Fibroblast of gingiva (primary cell): ENCODE data around the gene SH3RF2.
A peak's percentile ranks its signal among the peaks of the same experiment; 100 is the strongest.
"Not testable (repeated sequence)": the region's sequence is repeated elsewhere in the genome, so short reads cannot be mapped to it uniquely, and the experiment has no call there.

ENCODE experiments used
- DNase-seq: peaks from one replicate; pipeline ENCODE4 v3.0.0-alpha.2; 2011; ENCODE audit warnings: low read depth

SH3RF2 gene

DNA sequence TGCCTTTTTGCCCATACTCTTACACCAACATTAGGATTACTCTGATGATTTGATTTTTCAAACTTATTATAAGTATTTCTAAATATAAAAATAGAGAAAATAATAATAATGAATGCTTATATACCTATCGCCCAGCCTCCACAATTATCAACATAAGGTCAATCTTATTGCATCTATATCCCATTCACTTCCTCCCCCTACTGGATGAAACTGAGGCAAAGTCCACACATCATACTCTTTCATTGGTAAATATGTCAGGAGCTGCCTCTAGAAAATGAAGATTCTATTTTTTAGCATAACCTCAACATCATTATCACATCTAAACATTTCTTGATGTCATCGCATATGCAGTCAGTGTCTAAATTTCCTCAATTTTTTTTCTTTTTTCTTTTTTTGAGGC lies 44.3 kb downstream of the SH3RF2 start:
- DNase-seq = no peak

DNA sequence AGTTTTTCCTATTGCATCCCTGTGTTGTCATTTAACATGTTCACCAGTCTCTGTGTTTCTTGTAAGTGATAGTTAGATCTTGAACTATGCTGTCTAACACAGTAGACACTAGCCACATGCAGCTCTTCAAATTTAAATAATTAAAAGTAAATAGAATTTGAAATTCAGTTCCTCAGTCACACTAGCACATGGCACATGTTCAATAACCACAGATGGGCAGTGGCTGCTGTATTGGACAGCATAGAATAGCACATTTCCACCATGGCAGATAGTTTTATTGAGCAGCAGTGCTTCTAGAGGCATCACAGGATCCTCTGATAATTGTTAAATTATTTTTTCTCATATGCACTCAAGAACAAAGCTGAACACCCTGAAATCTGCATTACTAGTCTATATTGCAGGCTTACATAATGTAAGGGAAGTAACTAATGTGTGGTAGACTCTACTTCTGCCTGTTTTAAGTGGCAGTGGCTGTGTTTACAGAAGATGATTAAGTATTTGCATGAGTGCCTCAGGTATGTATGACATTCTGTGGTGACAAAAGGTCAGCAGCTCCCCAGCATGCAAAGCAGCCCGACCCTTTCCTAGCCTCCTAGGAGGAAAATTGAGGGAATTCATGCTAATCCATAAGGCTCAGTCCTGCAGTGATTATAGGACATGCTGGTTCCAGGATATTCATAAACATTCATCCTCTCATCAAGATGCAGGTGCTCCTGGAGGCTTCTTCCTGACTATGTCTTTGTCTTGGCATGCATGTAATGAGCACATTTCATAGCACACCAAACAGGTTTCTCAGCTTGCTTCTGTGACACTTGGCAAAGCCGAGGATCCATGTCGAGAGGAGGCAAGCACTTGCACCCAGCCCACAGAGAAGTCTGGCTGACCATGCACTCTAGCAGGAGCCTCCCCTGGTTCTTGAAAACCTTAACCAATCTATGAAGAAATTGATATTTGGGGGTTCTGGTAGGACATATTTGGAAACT lies 45.5 kb downstream of the SH3RF2 start:
- DNase-seq = no peak

DNA sequence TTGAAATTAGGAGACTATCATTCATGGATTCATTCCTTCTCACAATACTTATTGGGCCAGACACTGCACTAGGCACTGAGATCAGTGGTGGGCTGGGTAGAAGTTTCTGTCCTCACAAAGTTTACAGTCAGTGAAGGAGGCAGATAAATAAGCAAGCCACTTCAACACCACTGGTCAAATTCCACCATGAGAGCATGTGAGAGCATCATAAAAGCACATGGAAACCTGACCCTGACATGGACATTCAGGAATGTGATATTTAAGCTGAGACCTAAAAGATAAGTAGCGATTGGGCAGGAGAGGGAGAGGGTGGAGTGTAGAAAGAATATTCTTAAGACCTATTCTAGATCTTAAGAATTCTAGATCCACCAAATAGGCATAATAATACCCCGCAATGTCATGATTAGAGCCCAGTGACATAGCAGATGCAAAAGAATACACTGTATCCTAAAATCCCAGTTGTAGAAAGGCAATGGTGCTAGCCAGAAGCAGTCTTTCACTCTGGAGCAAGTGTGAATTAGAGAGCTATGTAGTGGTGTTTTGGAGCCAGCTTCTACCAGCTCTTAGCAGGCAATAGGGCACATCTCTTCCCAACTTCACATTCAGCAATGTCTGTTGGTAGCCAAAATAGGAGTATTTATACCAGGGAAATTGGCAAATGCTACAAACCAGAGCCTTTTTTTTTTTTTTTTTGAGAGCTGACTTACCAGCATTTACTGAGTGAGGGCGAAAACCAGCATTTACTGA lies 46.4 kb downstream of the SH3RF2 start:
- no peak for DNase-seq

DNA sequence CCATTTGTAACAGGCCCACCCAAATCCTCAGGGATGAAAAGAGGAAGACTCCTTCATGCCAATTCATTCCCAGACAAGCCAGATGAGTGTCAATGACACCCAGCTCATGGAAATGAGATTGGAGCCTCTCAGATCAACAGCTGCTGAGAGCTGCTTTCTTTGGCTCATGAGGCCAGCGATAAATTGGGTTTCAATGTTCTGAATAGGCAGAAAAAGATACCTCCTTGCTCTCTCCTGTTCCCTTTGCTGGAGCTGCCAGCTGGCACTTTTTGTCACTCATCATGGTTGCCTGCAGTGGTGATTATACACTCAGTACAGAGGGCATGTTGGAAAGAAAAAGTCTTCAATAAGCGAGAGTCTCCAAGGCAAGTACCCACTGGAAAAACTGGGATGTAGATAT lies 47.1 kb downstream of the SH3RF2 start:
- DNase-seq = no peak

DNA sequence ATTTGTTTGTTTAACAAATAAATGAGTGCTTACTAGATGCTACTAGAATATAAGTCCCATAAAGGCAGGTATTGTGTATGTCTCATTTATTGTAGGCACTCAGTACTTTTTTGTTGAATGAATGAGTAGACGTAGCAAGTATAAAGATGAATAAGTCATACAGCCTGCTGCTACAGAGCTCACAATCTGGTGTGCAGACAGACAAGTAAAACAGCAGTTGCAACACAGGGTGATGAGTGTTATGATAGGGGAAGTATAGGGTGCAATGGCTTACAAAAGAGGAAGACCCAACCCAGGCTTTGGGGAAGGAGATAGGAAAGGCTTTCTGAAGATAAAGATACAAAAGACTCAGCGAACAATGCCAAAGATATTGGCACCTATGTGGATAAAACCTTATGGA lies 47.7 kb downstream of the SH3RF2 start:
- DNase-seq = no peak

DNA sequence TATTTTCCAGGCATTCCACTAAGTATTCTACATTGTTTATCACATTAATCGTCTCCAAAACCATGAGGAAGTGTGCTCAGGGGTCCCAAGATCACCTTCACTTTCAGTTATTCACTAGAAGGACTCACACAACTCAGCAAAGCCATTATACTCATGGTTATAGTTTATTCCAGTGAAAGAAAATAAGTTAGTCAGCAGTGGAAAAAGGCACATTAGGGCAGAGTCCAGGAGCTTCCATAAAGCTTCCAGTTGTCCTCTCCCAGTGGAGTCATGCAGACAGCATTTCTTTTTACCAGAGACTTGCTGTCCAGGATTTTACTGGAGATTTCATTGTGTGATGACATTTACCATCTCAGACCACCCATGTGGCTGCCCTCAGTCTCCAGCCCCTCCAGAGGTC lies 51.5 kb downstream of the SH3RF2 start:
- DNase-seq = no peak

DNA sequence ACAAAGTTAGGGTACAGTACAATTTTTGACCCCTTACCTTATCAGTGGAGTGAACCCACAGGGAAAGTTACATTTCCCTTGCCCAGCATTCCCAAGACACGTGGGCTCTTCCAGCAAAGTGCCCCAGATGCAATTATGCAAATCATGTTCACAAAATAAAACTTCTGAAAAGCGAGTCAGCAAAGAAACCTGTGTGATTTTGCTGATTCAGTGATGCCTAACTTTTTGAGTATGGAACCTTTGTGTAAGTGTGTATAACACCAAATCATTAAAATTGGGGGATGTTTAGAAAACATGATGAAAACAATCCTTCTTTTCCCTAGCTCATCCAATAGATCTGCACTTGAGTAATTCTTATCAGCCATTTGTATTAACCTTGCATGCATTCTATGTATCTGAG lies 52.6 kb downstream of the SH3RF2 start:
- no peak for DNase-seq

DNA sequence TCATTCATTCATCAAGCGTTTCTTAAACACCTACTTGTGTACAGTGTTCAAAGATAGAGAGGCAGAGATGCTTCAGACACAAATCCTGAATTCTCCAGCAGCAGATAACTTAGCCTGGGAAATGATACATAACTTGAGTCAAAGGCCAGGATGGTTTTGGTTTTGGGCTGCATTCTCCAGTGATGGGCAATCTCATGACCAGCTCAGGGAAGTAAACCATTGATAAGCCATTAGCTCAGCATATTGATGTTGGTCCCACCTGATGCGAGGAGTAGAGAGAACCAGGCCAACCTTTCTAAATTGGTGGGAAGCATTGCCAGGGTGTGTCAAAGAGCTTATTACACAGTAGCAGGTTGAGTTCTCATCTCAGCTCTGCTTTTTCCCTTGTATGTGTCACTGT lies 53.0 kb downstream of the SH3RF2 start:
- no peak for DNase-seq

DNA sequence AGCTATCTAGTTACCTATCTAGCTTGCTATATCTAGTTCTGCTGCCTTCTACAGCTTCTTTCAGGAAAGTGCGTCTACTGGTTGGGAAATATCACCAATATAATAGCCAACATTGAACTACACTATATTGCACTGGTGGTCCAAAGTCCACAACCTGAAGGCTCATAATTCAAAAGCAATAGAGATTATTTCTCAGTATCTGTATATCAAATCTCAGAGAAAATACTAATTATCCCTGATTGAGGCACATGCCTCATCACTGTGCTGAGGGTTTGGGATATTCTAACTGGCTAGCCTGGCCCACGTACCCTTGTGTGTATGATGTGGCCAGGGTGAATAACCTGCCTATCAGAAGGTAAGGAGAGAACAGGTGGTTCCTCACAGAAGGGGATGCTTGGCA lies 53.8 kb downstream of the SH3RF2 start:
- no peak for DNase-seq

DNA sequence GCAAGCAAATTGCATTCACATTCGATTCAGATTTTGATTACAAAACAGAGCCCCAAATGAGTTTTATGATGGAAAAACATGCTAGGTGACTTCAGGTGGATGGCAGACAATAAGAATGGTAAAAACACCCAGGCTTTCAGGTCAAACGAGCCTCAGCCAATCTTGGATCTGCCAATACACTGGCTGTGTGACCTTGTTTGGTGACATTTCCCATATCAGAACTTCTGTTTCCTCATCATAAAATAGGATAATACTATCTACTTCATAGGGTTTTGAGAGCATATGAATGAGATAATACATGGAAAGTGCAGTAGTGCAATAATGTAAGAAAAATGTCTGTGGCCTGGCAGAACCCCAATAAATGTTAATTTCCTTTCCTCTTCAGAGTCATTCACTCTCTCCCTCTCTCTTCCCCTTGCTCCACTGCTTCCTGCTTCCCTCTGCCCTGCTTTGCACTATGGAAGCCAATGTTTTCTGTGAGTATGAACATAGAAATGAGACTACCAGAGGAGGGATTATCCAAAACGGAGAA lies 54.7 kb downstream of the SH3RF2 start:
- peak; percentile 25 for DNase-seq

DNA sequence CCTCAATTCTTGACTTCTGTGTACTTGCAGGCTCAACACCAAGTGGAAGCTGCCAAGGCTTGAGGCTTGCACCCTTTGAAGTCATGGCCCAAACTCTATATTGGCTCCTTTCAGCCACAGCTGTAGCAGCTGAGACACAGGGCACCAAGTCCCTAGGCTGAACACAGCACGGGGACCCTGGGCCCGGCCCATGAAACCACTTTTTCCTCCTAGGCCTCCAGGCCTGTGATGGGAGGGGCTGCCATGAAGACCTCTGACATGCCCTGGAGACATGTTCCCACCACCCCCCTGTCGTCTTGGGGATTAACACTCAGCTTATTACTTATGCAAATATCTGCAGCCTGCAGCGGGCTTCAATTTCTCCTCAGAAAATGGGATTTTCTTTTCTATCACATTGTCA lies 57.2 kb downstream of the SH3RF2 start:
- not testable (repeated sequence) for DNase-seq

DNA sequence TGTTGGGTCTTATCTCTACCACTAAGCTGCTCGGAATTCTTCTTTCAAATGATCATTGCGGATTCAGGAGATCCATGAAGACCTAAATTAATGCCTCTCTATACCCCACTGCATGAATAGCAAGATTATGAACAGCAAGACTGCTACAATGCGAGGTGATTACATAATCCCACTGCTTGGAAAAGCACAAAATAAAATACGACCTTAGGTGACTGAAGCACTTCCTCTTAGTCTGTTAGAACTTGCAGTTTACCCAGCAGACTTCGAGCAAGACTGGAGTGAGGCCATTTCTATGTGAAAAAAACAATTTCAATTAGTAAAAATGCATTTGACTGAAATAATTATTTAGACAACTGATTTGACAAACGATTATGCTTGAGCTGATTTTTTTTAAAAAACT lies 59.8 kb downstream of the SH3RF2 start:
- no peak for DNase-seq

DNA sequence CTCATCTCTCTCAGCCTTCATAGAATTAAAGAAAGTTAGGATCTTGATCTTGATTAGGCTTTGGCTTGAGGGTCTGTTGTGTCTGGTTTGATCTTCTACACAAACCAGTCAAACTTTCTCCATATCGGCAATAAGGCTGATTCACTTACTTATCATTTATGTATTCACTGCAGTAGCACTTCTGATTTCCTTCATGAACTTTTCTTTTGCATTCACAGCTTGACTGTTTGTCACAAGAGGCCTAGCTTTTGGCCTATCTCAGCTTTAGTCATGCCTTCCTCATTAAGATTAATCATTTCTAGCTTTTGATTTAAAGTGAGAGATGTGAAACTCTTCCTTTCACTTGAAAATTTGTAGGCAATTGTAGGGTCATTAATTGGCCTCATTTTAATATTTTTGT lies 62.8 kb downstream of the SH3RF2 start:
- no peak for DNase-seq

DNA sequence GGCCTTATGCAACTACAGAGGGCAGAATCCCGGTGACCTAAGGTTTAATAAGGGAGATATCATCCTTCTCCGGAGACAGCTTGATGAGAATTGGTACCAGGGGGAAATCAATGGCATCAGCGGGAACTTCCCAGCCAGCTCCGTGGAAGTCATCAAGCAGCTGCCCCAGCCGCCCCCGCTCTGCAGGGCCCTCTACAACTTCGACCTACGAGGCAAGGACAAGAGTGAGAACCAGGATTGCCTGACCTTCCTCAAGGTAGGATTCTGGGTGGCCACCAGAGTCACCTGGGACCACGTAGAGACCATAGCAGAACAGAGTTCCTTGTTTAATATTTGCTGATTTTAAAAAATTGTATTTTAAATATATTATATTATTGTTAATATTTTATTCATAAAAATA lies 63.7 kb downstream of the SH3RF2 start:
- no peak for DNase-seq

DNA sequence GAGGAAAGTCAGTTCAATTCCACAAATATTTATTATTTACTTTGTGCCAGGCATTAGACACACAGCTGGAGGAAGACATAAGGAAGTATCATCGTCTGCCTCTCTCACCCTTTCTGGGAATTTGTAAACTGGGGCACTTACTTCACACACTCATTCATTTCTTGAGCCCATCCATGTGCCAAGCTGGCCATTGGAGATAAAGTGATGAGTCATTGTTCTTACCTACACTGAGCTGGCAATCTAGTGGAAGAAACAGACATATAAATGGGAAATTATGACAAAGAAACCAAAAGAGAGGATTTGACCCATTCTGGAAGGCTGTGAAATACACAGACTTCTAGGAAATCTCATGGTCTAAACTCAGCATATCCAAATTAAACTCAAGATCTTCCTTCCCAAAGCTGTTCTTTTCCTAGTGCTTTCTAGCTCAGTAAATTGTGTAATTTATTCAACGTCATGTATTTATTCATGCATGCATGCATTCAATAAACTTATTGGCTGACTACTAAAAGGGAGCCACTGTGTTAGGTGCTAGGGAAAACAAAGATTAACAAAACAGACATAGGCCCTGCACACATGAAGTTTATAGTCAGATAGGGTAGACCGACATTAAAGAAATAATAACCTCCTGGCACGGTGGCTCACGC lies 65.3 kb downstream of the SH3RF2 start:
- no peak for DNase-seq

DNA sequence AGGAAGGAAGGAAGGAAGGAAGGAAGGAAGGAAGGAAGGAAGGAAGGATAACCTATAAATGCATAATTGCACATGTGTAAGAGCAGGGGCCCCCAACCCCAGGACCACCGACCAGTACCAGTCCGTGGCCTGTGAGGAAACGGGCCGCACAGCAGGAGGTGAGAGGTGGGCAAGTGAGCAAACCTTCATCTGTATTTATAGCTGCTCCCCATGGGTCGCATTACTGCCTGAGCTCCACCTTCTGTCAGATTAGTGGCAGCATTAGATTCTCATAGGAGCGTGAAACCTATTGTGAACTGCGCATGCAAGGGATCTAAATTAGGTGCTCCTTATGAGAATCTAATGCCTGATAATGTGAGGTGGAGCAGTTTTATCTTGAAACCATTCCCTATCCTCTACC lies 66.1 kb downstream of the SH3RF2 start:
- DNase-seq = no peak

DNA sequence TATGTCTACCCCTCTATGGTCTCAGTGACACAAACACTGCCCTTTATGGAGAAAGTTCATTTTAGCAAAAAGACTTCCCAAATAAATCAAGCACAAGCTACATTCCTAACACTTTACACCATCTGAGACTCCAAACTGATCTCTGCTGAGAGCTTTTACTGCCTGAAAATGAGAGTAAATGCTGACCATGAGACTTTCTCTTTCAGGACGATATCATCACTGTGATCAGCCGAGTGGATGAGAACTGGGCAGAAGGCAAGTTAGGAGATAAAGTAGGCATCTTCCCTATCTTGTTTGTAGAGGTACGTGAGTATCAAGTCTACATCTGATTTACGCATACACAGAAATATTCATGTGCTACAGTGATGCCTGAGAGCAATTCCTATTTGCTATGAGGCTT lies 67.5 kb downstream of the SH3RF2 start:
- DNase-seq = no peak

DNA sequence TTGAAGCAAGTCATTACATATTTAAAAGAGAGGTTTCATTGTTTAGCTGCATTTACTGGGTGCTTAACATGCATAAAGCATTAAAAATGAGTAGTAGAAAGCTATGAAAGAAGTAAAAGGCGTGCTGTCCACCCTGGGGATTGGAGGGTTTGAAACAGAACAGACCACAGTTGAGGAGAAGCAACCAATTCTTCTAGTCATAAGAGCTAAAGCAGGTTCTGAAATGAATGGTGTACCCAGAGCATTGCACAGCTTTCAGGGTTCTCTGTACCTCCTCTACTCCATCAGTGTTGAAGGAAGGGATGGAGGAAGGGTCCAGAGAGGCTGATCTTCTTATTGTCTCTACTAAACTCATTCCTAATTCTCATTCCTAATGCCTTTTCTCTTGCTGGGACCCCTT lies 68.9 kb downstream of the SH3RF2 start:
- DNase-seq = no peak

DNA sequence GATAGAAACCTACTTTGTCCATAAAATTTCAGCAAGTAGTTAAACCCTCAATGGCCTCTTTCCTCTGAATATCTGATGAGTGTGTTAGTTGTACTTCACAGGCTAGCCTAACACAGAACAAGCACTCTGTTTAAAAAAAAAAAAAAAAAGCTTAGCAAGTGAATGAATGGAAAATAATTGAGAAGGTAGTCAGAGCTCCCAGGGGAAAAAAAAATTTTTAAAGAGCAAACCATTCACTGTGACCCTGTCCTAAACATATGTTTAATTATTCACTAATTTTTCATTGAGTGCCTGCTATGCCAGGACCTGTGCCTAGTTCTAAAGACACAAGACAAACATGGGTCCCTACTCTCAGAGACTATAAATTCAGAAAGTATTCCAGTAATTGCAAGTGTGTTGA lies 69.3 kb downstream of the SH3RF2 start:
- no peak for DNase-seq

DNA sequence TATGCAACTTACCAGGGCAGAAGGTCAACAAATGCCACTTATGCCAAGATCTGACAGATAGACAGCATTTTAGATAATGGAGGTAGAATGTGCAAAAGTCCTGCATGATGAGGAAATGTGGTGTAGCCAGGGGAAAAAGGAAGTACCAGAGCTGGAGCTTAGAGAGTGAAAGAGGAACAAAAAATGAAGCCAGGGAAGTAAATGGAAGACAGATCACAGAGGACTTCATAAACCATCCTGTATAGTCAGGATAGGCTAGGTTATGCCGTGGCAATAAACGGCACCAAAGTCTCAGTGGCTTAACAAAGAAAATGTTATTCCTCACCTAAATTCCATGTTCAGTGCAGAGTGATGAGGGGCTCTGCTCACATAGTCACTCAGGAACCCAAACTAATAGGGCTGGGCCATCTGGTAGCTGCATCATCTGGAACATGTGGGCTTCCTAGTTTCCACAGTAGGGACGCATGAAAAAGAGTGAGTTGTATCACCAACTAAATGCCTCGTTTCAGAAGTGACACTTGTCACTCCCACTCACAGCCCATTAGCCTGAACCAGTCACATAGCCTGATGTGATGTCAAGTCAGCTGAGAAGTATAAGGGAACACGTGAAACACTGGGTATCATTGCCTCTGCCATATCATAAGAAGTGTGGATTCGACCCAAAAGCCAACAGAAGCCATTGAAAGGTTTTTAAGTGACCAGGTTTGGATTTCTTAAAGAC lies 70.3 kb downstream of the SH3RF2 start:
- no peak for DNase-seq

DNA sequence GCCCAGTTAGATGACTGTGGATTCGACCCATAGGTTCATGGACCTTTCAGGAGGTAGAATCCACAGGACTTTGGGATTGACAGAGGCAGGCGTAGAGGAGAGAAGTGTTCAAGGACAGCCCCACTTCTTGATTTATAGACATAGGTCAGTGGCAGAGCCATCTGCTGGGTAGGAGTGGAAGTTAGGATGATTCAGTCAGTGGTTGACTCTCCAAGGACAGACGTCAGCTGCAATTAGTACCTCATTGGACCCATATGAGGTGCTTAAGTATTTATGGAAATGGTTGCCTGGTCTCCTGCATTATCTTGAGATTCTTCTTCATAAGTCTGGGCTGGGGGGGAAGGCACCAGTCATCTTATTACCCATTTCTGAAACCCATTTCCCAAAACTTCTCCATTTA lies 70.9 kb downstream of the SH3RF2 start:
- no peak for DNase-seq

DNA sequence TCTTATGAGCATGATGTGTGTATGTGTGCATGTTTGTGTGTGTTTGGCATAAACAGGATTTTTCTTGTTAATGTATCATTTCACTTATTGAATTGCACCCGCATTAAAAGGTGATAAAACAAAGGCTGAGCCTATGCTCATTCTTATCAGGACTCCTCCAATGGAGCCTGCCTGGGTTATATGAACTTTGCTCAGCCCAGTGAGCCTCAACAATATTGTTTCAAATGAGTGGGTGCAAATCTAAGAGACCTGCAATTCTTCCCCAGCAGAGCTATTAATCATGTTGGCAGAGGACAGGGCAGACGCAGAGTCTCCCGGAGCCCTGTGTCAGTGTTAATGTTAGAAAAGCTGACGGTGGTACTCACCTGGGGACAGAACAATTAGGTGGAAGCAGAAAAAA lies 71.6 kb downstream of the SH3RF2 start:
- DNase-seq = no peak
